HEK293T (cell line): Measurements from ENCODE around the gene EPHB1.

Experiments used
- ARNT ChIP-seq: fragments of 450-650 bp; IDR thresholded peaks from 2 replicates; pipeline ENCODE4 v1.6.1; 2017; ENCODE audit warnings: mild to moderate bottlenecking
- BHLHE40 ChIP-seq: fragments of 450-650 bp; IDR thresholded peaks from 2 replicates; pipeline ENCODE4 v1.6.1; 2016; ENCODE audit warnings: mild to moderate bottlenecking, moderate library complexity, borderline replicate concordance
- ELF4 ChIP-seq: fragments of 450-650 bp; IDR thresholded peaks from 2 replicates; pipeline ENCODE4 v1.6.1; 2017; ENCODE audit warnings: antibody characterized with exemption
- FOXA1 ChIP-seq: fragments of 450-650 bp; IDR thresholded peaks from 2 replicates; pipeline ENCODE4 v1.6.1; 2016; ENCODE audit warnings: mild to moderate bottlenecking
- FOXK2 ChIP-seq: fragments of 450-650 bp; IDR thresholded peaks from 2 replicates; pipeline ENCODE4 v1.6.1; 2016; ENCODE audit warnings: mild to moderate bottlenecking
- LEF1 ChIP-seq: fragments of 450-650 bp; IDR thresholded peaks from 2 replicates; pipeline ENCODE4 v1.6.1; 2017; ENCODE audit warnings: mild to moderate bottlenecking, borderline replicate concordance
- NFRKB ChIP-seq: fragments of 450-650 bp; IDR thresholded peaks from 2 replicates; pipeline ENCODE4 v1.6.1; 2016; ENCODE audit warnings: mild to moderate bottlenecking, moderate library complexity
- PKNOX1 ChIP-seq: fragments of 450-650 bp; IDR thresholded peaks from 2 replicates; pipeline ENCODE4 v1.6.1; 2016

GRCh38 chr3:134988666-134989065, 193.6 kb downstream of the EPHB1 start:
- no peak for TF ChIP-seq FOXA1
- TF ChIP-seq ELF4, result no peak
- no peak for TF ChIP-seq BHLHE40
- TF ChIP-seq PKNOX1, result no peak
- TF ChIP-seq LEF1, result no peak
- TF ChIP-seq NFRKB, result no peak
- no peak for TF ChIP-seq ARNT
- no peak for TF ChIP-seq FOXK2
